Endothelial cell of umbilical vein (primary cell): ENCODE data around the gene SEZ6. TPM values are rescaled to one million over a fixed set of nuclear protein-coding genes. Genes with fewer than 3 reads are reported as not detected.

Experiments
- BruUV-seq: library from RNA; stranded (reverse); fragments of 400-500 nt; replicated peaks from 2 replicates; lab custom pipeline; 2021; lab: Mats Ljungman, UMichigan
- CTCF ChIA-PET: fragments of 300-600, 350-600 bp; sonication (Branson Sonifier 250); formaldehyde crosslinking; loops from one replicate; lab custom pipeline; 2021; ENCODE audit warnings: antibody characterized with exemption, inconsistent platforms; lab: Charles Lee
- POLR2A ChIA-PET: fragments of 300-600, 350-600 bp; sonication (Branson Sonifier 250); formaldehyde crosslinking; loops from one replicate; lab custom pipeline; 2021; ENCODE audit warnings: antibody characterized with exemption, inconsistent platforms; lab: Charles Lee
- DNase-seq: peaks from one replicate; pipeline ENCODE4 v3.0.0-alpha.2; 2011; ENCODE audit warnings: low read depth, low spot score
- FAIRE-seq: peaks from 2 replicates; lab custom pipeline; 2011; peaks lifted over from hg19 to GRCh38; lab: Jason Lieb, UNC
- H2AFZ ChIP-seq: 2 replicates; pipeline ENCODE4 v1.6.0; 2012; ENCODE audit warnings: low read depth, low read length, control low read depth, inconsistent platforms
- H3K27ac ChIP-seq: 2 replicates; pipeline ENCODE4 v1.5.1; 2011; ENCODE audit warnings: low read depth, mild to moderate bottlenecking, control low read depth, low read length, moderate library complexity; ENCODE audit not compliant: insufficient read depth
- H3K27me3 ChIP-seq, 2 experiments: 2 replicates each; pipeline versions ENCODE4 v1.6.0 to v1.6.1; 2011; ENCODE audit warnings: low read length in 2 of 2, mixed read lengths in 1 of 2; ENCODE audit not compliant: control insufficient read depth in 2 of 2, insufficient read depth in 2 of 2
- H3K36me3 ChIP-seq, 2 experiments: 2 replicates in 1 of 2; 3 replicates in 1 of 2; pipeline ENCODE4 v1.5.1; 2011; ENCODE audit warnings: low read length in 2 of 2, mild to moderate bottlenecking in 1 of 2, moderate library complexity in 1 of 2; ENCODE audit not compliant: control insufficient read depth in 2 of 2, insufficient read depth in 2 of 2; ENCODE audit errors: extremely low read depth in 1 of 2
- H3K4me1 ChIP-seq: 3 replicates; pipeline ENCODE4 v1.5.1; 2011; ENCODE audit warnings: mild to moderate bottlenecking, low read length; ENCODE audit not compliant: control insufficient read depth, insufficient read depth; ENCODE audit errors: extremely low read depth
- H3K4me2 ChIP-seq: 2 replicates; pipeline ENCODE4 v1.6.1; 2011; ENCODE audit warnings: low read length, control low read depth, mixed read lengths; ENCODE audit not compliant: insufficient read depth
- H3K4me3 ChIP-seq, 3 experiments: fragments of 200-600 bp in 1 of 3; sonication (generic), shearing (Covaris generic) in 1 of 3; replicated peaks in 1 of 3; 2 replicates each; pipeline ENCODE4 v1.5.1; 2011 to 2016; ENCODE audit warnings: control low read depth in 3 of 3, low read length in 3 of 3, mild to moderate bottlenecking in 2 of 3, inconsistent platforms in 1 of 3, low read depth in 1 of 3, moderate library complexity in 1 of 3; ENCODE audit not compliant: insufficient read depth in 1 of 3
- H3K79me2 ChIP-seq: 2 replicates; pipeline ENCODE4 v1.6.0; 2012; ENCODE audit warnings: low read length, inconsistent platforms; ENCODE audit not compliant: control insufficient read depth, insufficient read depth
- H3K9ac ChIP-seq: replicated peaks from 2 replicates; pipeline ENCODE3; 2011; ENCODE audit warnings: low read length, control low read depth; ENCODE audit not compliant: insufficient read depth; ENCODE audit errors: extremely low read depth
- H3K9me1 ChIP-seq: replicated peaks from 3 replicates; pipeline ENCODE4 v1.6.0; 2011; ENCODE audit warnings: mild to moderate bottlenecking, low read length; ENCODE audit not compliant: control insufficient read depth, insufficient read depth; ENCODE audit errors: extremely low read depth
- H3K9me3 ChIP-seq: replicated peaks from 2 replicates; pipeline ENCODE4 v1.5.1; 2012; ENCODE audit warnings: low read length, inconsistent platforms; ENCODE audit not compliant: control insufficient read depth, insufficient read depth
- H4K20me1 ChIP-seq: replicated peaks from 2 replicates; pipeline ENCODE3; 2011; ENCODE audit warnings: mild to moderate bottlenecking, low read length; ENCODE audit not compliant: control insufficient read depth, insufficient read depth; ENCODE audit errors: extremely low read depth
- CTCF ChIP-seq, 2 donors: IDR thresholded peaks; 1 replicate in 1 of 2; 2 replicates in 1 of 2; pipeline ENCODE4 v1.5.1; 2011; ENCODE audit warnings: low read length in 2 of 2, mild to moderate bottlenecking in 2 of 2, moderate library complexity in 2 of 2, control low read depth in 1 of 2, inconsistent platforms in 1 of 2, low read depth in 1 of 2; ENCODE audit not compliant: insufficient read depth in 1 of 2; ENCODE audit errors: extremely low read depth in 1 of 2
- EZH2 ChIP-seq: IDR thresholded peaks from 2 replicates; pipeline ENCODE4 v1.6.1; 2012; ENCODE audit warnings: borderline replicate concordance, low read depth, mild to moderate bottlenecking, moderate library complexity, low read length, inconsistent platforms; ENCODE audit not compliant: severe bottlenecking
- FOS ChIP-seq: IDR thresholded peaks from 2 replicates; pipeline ENCODE4 v1.6.1; 2011; ENCODE audit warnings: mild to moderate bottlenecking, low read length, moderate library complexity, borderline replicate concordance; ENCODE audit not compliant: insufficient read depth
- GATA2 ChIP-seq: IDR thresholded peaks from 2 replicates; pipeline ENCODE4 v1.7.0; 2011; ENCODE audit warnings: low read depth, mild to moderate bottlenecking, moderate library complexity, mixed read lengths, low read length; ENCODE audit not compliant: insufficient read length, insufficient read depth
- JUN ChIP-seq: IDR thresholded peaks from 2 replicates; pipeline ENCODE4 v1.6.1; 2011; ENCODE audit warnings: borderline replicate concordance, low read depth; ENCODE audit not compliant: insufficient read length, insufficient read depth
- MAX ChIP-seq: IDR thresholded peaks from 2 replicates; pipeline ENCODE4 v1.6.1; 2011; ENCODE audit not compliant: insufficient read depth, insufficient read length
- MYC ChIP-seq: IDR thresholded peaks from one replicate; pipeline ENCODE4 v1.6.1; 2011; ENCODE audit warnings: mild to moderate bottlenecking, low read depth, low read length
- POLR2A ChIP-seq: IDR thresholded peaks from 2 replicates; pipeline ENCODE4 v1.6.1; 2012; ENCODE audit warnings: low read depth, mild to moderate bottlenecking, control low read depth, low read length
- POLR2AphosphoS5 ChIP-seq: IDR thresholded peaks from 2 replicates; pipeline ENCODE4 v1.6.1; 2012; ENCODE audit warnings: low read depth, mild to moderate bottlenecking, control low read depth, low read length, moderate library complexity; ENCODE audit not compliant: insufficient read depth
- dilution Hi-C: fragments of 300-500 bp; cut with MboI; formaldehyde crosslinking; loops from one replicate; pipeline ENCODE4 v1.15.0; 2019; ENCODE audit warnings: low sequenced_read_pairs; ENCODE audit not compliant: extremely low pct_ligation_motif_present
- intact Hi-C: fragments of 100-400 bp; cut with micrococcal nuclease; formaldehyde crosslinking; loops from one replicate; pipeline ENCODE4 v1.10.0; 2022
- polyA plus RNA-seq, 4 experiments: library from polyadenylated mRNA; depleted of rRNA in 3 of 4; stranded (reverse) in 3 of 4; unstranded in 1 of 4; fragments of >200 nt; gene quantifications; 2 replicates each; pipeline versions ENCODE4 v1.2.1 to v1.2.3, GENCODE V29; 2011 to 2012; ENCODE audit warnings: missing spikeins in 1 of 4
- total RNA-seq: library from RNA; stranded (reverse); gene quantifications from 2 replicates; pipeline ENCODE4 v1.2.3, GENCODE V29; 2021

Gene SEZ6
- total and polyA plus RNA-seq, 2 donors (not counting 3 experiments of a cell fraction or from before 2014, with no cell fraction given), result not detected

GRCh38 chr17:28956861-28957260 lies 49.0 kb downstream of the SEZ6 start:
- dilution Hi-C loops, result no loop called here
- ChIA-PET POLR2A (no interaction called here), CTCF (interaction anchor here (1.3 to 10.7 kb wide), 3 partner anchors 9 to 230 kb away, joined by 3 to 1079 read pairs (median 7); no protein-coding TSS in a partner anchor)
- Histone ChIP-seq H3K27me3 (no peaks in the 10 kb centered on the region), H3K36me3 (no peaks in the 10 kb centered on the region), H3K79me2 (no peaks in the 10 kb centered on the region), H3K9ac (no peak overlapping the region), H4K20me1 (no peaks in the 10 kb centered on the region), H3K4me1 (peaks cover 5% of the 10 kb centered on the region), H3K4me3 (no peak overlapping the region), H3K9me3 (no peaks in the 10 kb centered on the region), H3K27ac (no peak overlapping the region), H3K4me2 (no peak overlapping the region), H2AFZ (no peak overlapping the region), H3K9me1 (no peaks in the 10 kb centered on the region)
- DNase-seq, result no peak
- FAIRE-seq, result no peak
- no TSS peak for BruUV-seq
- TF ChIP-seq POLR2A, result no peak
- no peak for TF ChIP-seq GATA2
- no peak for TF ChIP-seq JUN
- TF ChIP-seq MAX, result no peak
- no peak for TF ChIP-seq CTCF (IDR thresholded peaks at IDR 0.05; ENCODE audit: extremely low read depth in 1 of 2, insufficient read depth in 1 of 2, low read depth in 1 of 2, low read length in 2 of 2)
- TF ChIP-seq FOS, result no peak
- no peak for TF ChIP-seq MYC
- no peak for TF ChIP-seq POLR2AphosphoS5
- TF ChIP-seq EZH2, result no peak
- intact Hi-C loops, result no loop called here
